HG02981 (cell line): Measurements from ENCODE around the gene ENO2.

Experiments
- ATAC-seq: cut with Tn5 transposase; IDR thresholded peaks from one replicate; pipeline ENCODE4 v1.9.1; 2021; ENCODE audit warnings: mild to moderate bottlenecking, moderate library complexity; ENCODE audit not compliant: unreplicated experiment

ENO2 gene

GRCh38 chr12:6959058-6959804, 44.9 kb downstream of the ENO2 start:
- peak; percentile 49 for ATAC-seq

- ATAC-seq, result no peak
Observed at GRCh38 chr12:6959805-6960592, 45.6 kb downstream of the ENO2 start.

GRCh38 chr12:6960593-6961277, 46.4 kb downstream of the ENO2 start:
- ATAC-seq, result no peak

DNA sequence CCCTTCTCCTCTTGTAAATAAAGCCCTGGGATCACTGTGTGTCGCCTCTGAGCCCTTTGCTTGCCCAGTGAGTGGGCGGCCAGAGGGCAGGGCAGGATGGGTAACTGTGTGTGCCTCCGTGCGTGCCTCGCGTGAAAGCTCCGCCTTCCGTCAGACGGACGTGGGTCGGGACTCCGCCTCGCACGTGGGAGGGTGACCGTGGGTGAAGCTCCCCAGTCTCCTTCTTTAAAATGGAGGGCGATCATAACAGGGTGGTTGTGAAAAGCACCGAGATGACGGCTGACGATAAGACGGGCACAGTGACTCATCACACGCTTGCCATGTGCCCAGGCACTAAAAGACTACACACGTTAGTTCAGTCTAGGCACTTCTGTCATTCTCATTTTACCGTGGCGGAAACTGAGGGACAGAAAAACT, 46.9 kb downstream of the ENO2 start:
- no peak for ATAC-seq

- ATAC-seq, result no peak
Observed at GRCh38 chr12:6961695-6962284, 47.4 kb downstream of the ENO2 start.

DNA sequence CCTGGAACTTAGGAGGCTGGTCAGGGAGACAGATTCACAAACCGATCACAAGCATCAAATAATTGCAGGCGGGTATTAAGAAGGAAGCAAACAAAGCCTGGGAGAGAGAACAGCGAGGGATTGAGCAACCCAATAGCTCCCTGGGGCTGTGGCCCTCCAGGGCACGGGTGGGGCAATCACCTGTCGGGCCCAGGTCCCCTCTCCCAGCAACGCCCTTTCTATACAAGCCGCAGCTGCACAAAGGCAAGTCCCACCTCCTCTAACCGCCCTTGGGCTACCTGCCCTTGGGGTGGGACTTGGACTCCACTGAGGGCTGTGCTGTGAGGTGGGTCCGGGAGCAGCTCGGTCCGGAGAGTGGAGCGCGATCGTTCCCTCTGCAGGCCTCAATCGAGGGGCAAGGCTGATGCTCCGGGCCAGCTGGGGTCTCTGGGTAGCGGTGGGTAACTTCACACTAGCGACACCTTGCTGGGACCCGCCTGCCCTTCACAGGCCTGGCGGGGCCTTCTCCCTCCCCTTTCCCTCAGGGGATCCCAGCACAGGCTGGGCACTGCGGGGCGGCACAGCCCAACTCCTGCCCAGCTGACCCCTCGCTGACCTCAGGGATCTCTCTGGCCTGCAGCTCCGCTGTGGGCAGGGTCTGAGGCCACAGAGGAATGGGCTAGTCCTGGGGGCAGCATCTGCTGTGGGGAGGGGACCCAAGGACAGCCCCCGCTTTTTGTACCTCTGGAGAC, 48.1 kb downstream of the ENO2 start:
- no peak for ATAC-seq

DNA sequence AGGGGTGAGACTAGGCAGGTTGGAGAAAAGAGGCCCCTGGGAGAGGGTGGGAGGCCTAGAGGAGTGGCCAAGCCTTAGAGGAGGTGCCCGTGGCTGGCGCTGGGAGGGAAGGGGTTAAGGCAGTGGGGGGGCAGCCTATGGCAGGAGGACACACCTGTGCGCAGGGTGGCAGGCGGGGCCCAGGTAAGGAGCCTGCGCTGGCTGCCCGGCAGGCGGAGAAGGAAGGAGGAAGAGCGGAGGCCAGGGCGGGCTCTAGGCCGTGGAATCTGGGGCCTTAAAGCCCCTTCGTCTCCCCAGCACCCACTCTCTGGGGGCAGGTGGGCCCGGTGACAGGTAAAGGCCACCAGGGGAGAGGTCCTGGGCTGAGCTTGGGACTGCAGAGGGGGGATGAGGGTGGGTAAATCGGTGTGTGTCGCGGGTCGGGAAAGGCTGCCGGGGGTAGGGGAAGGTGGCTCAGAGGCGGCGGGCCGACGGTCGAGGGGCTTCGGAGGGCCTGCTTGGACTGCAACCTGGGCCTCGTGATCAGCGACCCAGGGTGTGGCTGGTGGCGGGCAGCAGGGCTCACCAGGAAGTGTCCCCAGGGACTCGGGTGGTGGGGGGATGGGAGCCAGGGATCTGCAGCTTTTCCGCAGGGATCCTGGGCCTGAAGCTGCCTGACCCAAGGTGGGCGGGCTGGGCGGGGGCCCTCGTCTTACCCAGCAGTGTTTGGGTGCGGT, 48.8 kb downstream of the ENO2 start:
- ATAC-seq, result no peak

DNA sequence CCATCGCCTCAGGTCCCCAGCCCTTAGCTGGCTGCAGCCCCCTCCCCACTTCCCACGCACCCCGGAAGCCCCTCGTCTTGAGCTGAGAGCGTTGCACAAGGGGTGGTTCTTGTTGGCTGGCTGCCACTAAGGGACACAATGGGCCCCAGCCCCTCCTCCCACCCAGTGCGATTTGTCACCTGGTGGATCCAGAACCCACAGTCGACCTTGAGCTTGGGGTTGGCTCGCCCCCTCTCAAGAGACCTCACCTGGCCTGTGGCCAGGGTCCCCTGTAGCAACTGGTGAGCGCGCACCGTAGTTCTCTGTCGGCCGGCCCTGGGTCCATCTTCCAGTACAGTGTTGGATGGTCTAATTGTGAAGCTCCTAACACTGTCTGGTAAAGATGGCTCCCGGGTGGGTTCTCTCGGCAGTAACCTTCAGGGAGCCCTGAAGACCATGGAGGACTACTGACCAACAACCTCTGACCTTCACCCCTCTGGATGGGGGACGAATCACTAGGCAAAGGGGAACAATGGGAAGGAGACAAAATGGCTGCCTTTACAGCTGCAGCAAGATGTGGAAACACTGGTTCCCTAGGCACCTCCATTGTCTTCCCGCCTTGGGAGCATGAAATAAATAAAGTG, 49.5 kb downstream of the ENO2 start:
- no peak for ATAC-seq

DNA sequence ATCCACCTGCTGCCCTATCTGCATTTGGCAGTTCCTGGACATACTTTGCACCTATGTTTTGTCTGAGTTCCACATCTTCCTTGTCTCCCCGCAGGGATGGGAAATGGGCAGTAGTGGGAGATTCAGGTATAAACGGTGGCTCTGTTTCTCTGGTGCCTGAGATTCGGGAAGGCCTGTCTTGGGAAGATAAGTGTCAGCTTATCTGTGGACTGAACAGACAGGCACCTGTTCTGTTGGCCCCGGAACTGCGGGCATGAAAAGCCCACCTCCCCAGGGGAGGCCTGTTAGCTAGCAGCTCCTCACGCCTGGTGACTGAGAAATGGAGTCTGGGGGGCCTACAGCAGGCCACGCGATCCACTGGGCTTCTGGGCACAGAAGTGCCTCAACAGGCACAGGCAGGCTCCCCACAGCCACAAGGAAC, 50.2 kb downstream of the ENO2 start:
- ATAC-seq, result no peak

- ATAC-seq, result no peak
Observed at GRCh38 chr12:6965026-6965661, 50.8 kb downstream of the ENO2 start.

GRCh38 chr12:6965714-6966113, 51.3 kb downstream of the ENO2 start:
- no peak for ATAC-seq

DNA sequence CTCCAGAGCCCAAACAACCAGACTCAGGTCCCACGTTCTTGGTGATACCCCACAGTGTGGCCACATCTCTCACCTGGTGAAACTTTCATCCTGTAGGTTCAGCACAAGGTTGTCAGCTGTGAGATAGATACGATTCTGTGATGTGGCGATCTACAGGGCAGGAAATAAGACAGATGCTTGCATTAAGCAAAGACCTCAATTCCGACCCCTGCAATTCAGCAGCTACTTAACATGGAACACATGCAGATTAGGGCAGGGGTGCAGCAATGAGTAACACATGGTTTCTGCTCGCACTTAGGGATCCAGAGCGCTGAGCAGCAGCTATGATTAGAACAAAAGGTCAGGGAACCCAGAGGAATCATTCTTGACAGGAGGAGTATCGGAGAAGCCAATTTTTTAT, 52.0 kb downstream of the ENO2 start:
- ATAC-seq, result no peak

- ATAC-seq, result no peak
Observed at GRCh38 chr12:6967651-6968100, 53.3 kb downstream of the ENO2 start.

- ATAC-seq, result no peak
Observed at GRCh38 chr12:6968426-6968825, 54.0 kb downstream of the ENO2 start.

DNA sequence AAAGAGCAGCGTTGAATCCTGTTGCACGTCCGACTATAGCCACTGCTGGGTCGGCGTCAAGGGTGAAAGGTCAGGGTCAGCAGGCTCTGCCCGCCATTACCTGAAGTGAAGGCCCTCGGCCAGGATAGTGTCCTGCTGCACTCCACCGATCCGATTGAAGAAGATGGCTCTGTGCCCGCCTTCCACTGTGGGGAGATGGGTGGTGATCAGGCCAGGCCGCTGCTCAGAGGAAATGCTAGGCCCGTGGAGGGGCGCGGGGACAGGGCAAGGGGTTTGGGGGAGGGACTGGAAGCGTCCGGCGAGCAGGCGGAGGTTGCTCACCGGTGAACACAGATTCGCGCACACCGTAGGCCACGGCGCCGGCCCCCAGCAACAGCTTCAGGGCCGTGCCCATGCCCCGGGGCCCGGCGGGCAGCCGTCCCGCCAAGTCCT, 55.7 kb downstream of the ENO2 start:
- ATAC-seq, result peak; percentile 4
